Natural killer cell (primary cell): Measurements from ENCODE around the gene MR1. TPM values are rescaled to one million over a fixed set of nuclear protein-coding genes. Genes with fewer than 3 reads are reported as not detected.
"Not testable (repeated sequence)": the region's sequence is repeated elsewhere in the genome, so short reads cannot be mapped to it uniquely, and the experiment has no call there.

Experiments
- ATAC-seq, 3 donors: fragments of 150-1000 bp in 2 of 3; fragments of 200-7000 bp in 1 of 3; cut with Tn5 transposase; 1 replicate in 1 of 3; 2 replicates in 2 of 3; pipeline ENCODE4 v1.10.0; 2021; ENCODE audit warnings: mild to moderate bottlenecking in 2 of 3, moderate library complexity in 2 of 3
- DNase-seq, 2 donors: peaks; one replicate each; pipeline versions ENCODE4 v3.0.0 to v3.0.0-alpha.2; 2013 to 2021; ENCODE audit warnings: mixed read lengths in 1 of 2
- H3K27ac ChIP-seq: one replicate; pipeline ENCODE4 v1.5.1; 2013; ENCODE audit warnings: mild to moderate bottlenecking, low read length
- H3K27me3 ChIP-seq: one replicate; pipeline ENCODE4 v1.6.1; 2013; ENCODE audit warnings: low read length; ENCODE audit not compliant: control insufficient read depth, insufficient read depth
- H3K36me3 ChIP-seq: one replicate; pipeline ENCODE4 v1.6.1; 2013; ENCODE audit warnings: low read length; ENCODE audit not compliant: control insufficient read depth, insufficient read depth
- H3K4me1 ChIP-seq: one replicate; pipeline ENCODE4 v1.6.1; 2013; ENCODE audit warnings: low read length; ENCODE audit not compliant: control insufficient read depth, insufficient read depth
- H3K4me3 ChIP-seq: one replicate; pipeline ENCODE4 v1.5.1; 2013; ENCODE audit warnings: low read length
- H3K9me3 ChIP-seq: one replicate; pipeline ENCODE4 v1.6.1; 2013; ENCODE audit warnings: low read length; ENCODE audit not compliant: control insufficient read depth, insufficient read depth
- H3K27ac Mint-ChIP-seq, 2 donors: one replicate each; pipeline ENCODE4 v1.8.0; 2022; ENCODE audit warnings: mild to moderate bottlenecking in 2 of 2, mixed read lengths in 2 of 2, moderate library complexity in 1 of 2
- H3K27me3 Mint-ChIP-seq, 2 donors: one replicate each; pipeline ENCODE4 v1.8.0; 2022; ENCODE audit warnings: low read depth in 2 of 2, mixed read lengths in 2 of 2
- H3K36me3 Mint-ChIP-seq: one replicate; pipeline ENCODE4 v1.8.0; 2022; ENCODE audit warnings: mixed read lengths
- H3K4me1 Mint-ChIP-seq, 2 donors: one replicate each; pipeline ENCODE4 v1.8.0; 2022; ENCODE audit warnings: mixed read lengths in 2 of 2
- H3K4me3 Mint-ChIP-seq: one replicate; pipeline ENCODE4 v1.8.0; 2022; ENCODE audit warnings: mild to moderate bottlenecking, moderate library complexity, mixed read lengths
- H3K9me3 Mint-ChIP-seq, 2 donors: one replicate each; pipeline ENCODE4 v1.8.0; 2022; ENCODE audit warnings: mixed read lengths in 2 of 2
- CTCF ChIP-seq: fragments of 200-600 bp; IDR thresholded peaks from one replicate; pipeline ENCODE4 v1.8.0; 2022; ENCODE audit warnings: antibody characterized with exemption
- WGBS: methylation state at CpG from one replicate; pipeline ENCODE4 v1.1.7; 2013; ENCODE audit warnings: missing lambda C conversion rate; ENCODE audit not compliant: insufficient coverage; 5-methylcytosine and 5-hydroxymethylcytosine counted together
- intact Hi-C: fragments of 100-400 bp; cut with micrococcal nuclease; formaldehyde crosslinking; loops from one replicate; pipeline ENCODE4 v1.14.2; 2022
- total RNA-seq, 4 donors: library from RNA; stranded (reverse); fragments of 120-200 nt in 1 of 4; gene quantifications; one replicate each; pipeline versions ENCODE4 v1.2.3 to v1.2.4, GENCODE V29; 2013 to 2022

MR1 gene
- total RNA-seq, 3 donors from 2014 or later (not counting 1 experiment from before 2014, with no cell fraction given) = 27.8 to 35.3 (median 34.6) TPM

- H3K9me3 Mint-ChIP-seq = no peaks in the 10 kb centered on the region
- H3K27me3 Mint-ChIP-seq = no peaks in the 10 kb centered on the region
- peaks cover 31% of the 10 kb centered on the region for H3K4me1 ChIP-seq
- WGBS = 74% methylated on average over 5 of the region's 5 CpGs
- intact Hi-C loops = no loop called here
- H3K27ac Mint-ChIP-seq = peak overlapping the region; percentile 90 to 97
- H3K27ac ChIP-seq = peak overlapping the region; percentile 25
- H3K36me3 Mint-ChIP-seq = no peaks in the 10 kb centered on the region
- no peaks in the 10 kb centered on the region for H3K9me3 ChIP-seq
- peaks cover 14% of the 10 kb centered on the region for H3K36me3 ChIP-seq
- DNase-seq (no peak), ATAC-seq (no peak)
- H3K27me3 ChIP-seq = no peaks in the 10 kb centered on the region
- peaks cover 48 to 58% of the 10 kb centered on the region in 2 donors for H3K4me1 Mint-ChIP-seq
- no peak overlapping the region for H3K4me3 ChIP-seq
- TF ChIP-seq CTCF = no peak
- H3K4me3 Mint-ChIP-seq = no peak overlapping the region
Measured at GRCh38 chr1:181043025-181043888, 9.5 kb downstream of the MR1 start.

GRCh38 chr1:181044449-181044966 is 10.7 kb downstream of the MR1 start:
- Histone ChIP-seq H3K27ac (peak overlapping the region; percentile 78), H3K9me3 (no peaks in the 10 kb centered on the region), H3K4me1 (peaks cover 31% of the 10 kb centered on the region), H3K27me3 (no peaks in the 10 kb centered on the region), H3K4me3 (no peak overlapping the region), H3K36me3 (peaks cover 13% of the 10 kb centered on the region)
- TF ChIP-seq CTCF = no peak
- Mint-ChIP-seq H3K36me3 (no peaks in the 10 kb centered on the region), H3K27me3 (no peaks in the 10 kb centered on the region), H3K4me3 (peak overlapping the region; percentile 81), H3K27ac (peak overlapping the region; percentile 90 to 97), H3K9me3 (no peaks in the 10 kb centered on the region), H3K4me1 (peaks cover 45 to 46% of the 10 kb centered on the region in 2 donors)
- ATAC-seq (peak; percentile 90 to 97 (median 95)), DNase-seq (peak; percentile 69 to 73)
- intact Hi-C loops = loop anchor here (1.0 to 2.0 kb wide), 4 partner anchors 10 to 60 kb away; no protein-coding TSS in a partner anchor
- 34% methylated on average over 5 of the region's 5 CpGs for WGBS

GRCh38 chr1:181045946-181046345 is 12.2 kb downstream of the MR1 start:
- not testable (repeated sequence) for ATAC-seq, H3K9me3 ChIP-seq, H3K9me3 Mint-ChIP-seq, H3K27ac ChIP-seq, H3K36me3 Mint-ChIP-seq, DNase-seq, H3K27me3 ChIP-seq, H3K4me3 ChIP-seq, H3K27me3 Mint-ChIP-seq, H3K4me3 Mint-ChIP-seq
- Mint-ChIP-seq H3K27ac (peak overlapping the region; percentile 51 to 78), H3K4me1 (peaks cover 36 to 43% of the 10 kb centered on the region in 2 donors)
- WGBS = 98% methylated on average over 22 of the region's 22 CpGs
- intact Hi-C loops = loop anchor here (2.0 kb wide), 2 partner anchors 17 to 59 kb away; no protein-coding TSS in a partner anchor
- H3K4me1 ChIP-seq = peaks cover 31% of the 10 kb centered on the region
- peaks cover 20% of the 10 kb centered on the region for H3K36me3 ChIP-seq

- 97% methylated on average over 4 of the region's 4 CpGs for WGBS
- no peaks in the 10 kb centered on the region for H3K9me3 Mint-ChIP-seq
- DNase-seq (no peak), ATAC-seq (no peak)
- peaks cover 20 to 24% of the 10 kb centered on the region in 2 donors for H3K4me1 Mint-ChIP-seq
- no peak for TF ChIP-seq CTCF
- peaks cover 17% of the 10 kb centered on the region for H3K4me1 ChIP-seq
- H3K4me3 ChIP-seq = no peak overlapping the region
- intact Hi-C loops = no loop called here
- H3K4me3 Mint-ChIP-seq = no peak overlapping the region
- H3K27me3 Mint-ChIP-seq = no peaks in the 10 kb centered on the region
- H3K9me3 ChIP-seq = no peaks in the 10 kb centered on the region
- peaks cover 28% of the 10 kb centered on the region for H3K36me3 ChIP-seq
- no peaks in the 10 kb centered on the region for H3K27me3 ChIP-seq
- H3K36me3 Mint-ChIP-seq = no peaks in the 10 kb centered on the region
- H3K27ac ChIP-seq = no peak overlapping the region
- H3K27ac Mint-ChIP-seq = peak overlapping the region in 1 of 2 donors; percentile 0
Measured at GRCh38 chr1:181049378-181049777, 15.6 kb downstream of the MR1 start.
